GM18907 (cell line): Measurements from ENCODE around the gene PLCH2.

Source experiments
- ATAC-seq: cut with Tn5 transposase; IDR thresholded peaks from one replicate; pipeline ENCODE4 v1.9.1; 2021; ENCODE audit warnings: mild to moderate bottlenecking, moderate library complexity; ENCODE audit not compliant: unreplicated experiment

PLCH2 gene

GRCh38 chr1:2498648-2499047 is 22.6 kb downstream of the PLCH2 start:
- no peak for ATAC-seq

- ATAC-seq: no peak
These were observed 23.2 kb downstream of the PLCH2 start for GRCh38 chr1:2499260-2499659.

DNA sequence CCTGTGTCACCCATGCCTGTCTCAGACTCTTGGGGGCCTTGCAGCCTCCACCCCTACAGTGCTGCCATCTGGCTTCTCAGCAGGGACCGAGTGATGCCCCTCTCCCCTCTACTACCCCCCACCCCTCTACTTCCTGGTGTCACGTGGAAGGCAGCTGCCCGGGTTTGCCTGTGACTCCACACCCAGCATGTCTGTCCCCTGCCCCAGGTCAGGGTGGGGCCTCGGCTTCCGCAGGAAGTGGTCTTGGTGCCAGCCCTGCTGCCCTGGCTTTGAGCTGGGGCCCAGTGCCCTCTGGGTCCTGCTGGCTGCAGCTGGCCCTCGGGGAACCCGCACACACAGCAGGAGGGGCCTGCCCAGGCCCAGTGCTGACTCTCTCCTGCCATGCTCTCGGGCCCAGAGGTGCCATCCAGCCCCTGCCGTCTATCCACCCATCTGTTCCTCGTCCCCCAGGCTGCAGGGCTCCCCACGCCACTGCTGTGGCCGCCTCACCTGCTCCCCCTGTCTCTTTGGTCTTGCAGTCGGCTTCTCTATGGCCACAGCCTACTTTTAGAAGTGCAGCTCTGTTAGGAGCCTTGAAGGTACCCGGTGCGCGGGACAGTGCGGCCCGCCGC is 24.0 kb downstream of the PLCH2 start:
- ATAC-seq: no peak

- no peak for ATAC-seq
These were observed 25.1 kb downstream of the PLCH2 start for GRCh38 chr1:2501041-2501819.

DNA sequence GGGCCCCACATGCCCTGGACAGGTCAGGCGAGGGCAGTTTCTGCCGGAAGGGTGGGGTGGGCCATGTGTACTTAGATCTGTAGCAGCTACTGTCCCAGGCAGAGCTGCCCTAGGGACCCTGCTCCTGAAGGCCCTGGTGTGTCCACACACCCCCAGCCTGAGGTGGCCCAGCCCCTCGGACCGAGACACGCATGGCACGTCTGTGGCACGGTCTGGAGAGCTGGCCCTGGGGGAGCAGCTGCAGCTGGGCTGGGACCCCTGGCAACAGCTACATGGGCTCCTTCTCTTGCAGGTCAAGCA is 25.7 kb downstream of the PLCH2 start:
- no peak for ATAC-seq

GRCh38 chr1:2502210-2502609 is 26.1 kb downstream of the PLCH2 start:
- no peak for ATAC-seq

- no peak for ATAC-seq
These were observed 26.8 kb downstream of the PLCH2 start for GRCh38 chr1:2502661-2503553.

- no peak for ATAC-seq
These were observed 27.6 kb downstream of the PLCH2 start for GRCh38 chr1:2503554-2504224.

DNA sequence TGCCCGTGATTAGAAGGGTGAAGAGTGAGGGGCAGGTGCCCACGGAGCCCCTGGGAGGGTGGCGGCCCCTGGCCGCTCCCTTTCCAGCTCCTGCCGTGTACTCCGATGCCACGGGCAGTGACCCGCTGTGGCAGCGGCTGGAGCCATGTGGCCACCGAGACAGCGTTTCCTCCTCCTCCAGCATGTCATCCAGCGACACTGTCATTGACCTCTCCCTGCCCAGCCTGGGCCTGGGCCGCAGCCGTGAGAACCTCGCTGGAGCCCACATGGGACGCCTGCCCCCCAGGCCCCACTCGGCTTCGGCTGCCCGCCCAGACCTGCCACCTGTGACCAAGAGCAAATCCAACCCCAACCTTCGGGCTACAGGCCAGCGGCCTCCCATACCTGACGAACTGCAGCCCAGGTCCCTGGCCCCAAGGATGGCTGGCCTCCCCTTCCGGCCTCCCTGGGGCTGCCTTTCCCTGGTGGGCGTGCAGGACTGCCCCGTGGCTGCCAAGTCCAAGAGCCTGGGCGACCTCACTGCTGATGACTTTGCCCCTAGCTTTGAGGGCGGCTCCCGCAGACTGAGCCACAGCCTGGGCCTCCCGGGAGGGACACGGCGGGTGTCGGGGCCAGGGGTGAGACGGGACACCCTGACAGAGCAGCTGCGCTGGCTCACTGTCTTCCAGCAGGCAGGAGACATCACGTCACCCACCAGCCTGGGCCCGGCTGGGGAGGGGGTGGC is 28.3 kb downstream of the PLCH2 start:
- ATAC-seq: no peak

- no peak for ATAC-seq
These were observed 28.8 kb downstream of the PLCH2 start for GRCh38 chr1:2504949-2505272.

- ATAC-seq: no peak
These were observed 29.4 kb downstream of the PLCH2 start for GRCh38 chr1:2505461-2505994.

DNA sequence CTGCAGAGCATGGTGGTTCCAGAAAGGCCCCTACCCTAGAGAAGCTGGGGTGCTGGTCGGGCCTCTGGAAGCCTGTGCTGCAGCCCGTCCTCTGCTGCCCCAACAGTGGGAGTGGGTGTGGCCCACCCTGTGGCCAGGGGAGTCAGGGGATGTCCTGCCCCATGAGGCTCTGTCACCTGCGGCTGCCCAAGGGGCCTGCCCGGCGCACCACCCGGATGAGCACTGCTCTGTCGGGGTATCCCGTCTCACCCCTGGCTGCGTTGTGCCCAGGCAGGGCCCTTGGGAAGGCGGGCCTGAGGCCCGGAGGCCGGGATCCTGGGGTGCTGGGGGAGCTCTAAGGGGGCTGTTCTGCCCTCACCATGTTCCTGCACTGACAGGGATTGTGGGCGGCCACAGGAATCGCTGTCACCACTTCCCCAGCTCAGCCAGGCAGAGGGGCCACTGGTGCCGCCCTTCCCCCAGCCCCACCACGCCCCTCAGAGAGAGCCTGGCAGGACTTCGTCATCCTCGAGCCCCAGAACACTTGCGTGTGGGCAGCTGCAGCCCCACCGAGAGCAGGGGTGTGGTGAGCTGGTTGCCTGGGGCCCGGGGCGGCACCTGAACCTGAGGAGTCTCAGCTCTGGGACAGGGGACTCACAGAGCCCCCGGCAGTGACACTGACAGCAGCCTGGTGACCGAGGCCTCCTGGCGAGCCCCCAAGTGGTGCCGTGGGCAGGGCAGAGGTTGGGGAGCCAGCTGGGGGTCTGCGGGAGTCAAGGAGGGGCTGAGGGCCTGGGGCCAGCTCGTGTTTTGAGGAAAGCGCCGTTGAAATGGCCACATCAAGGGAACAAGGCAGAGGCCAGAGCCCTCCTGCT is 30.1 kb downstream of the PLCH2 start:
- no peak for ATAC-seq

- no peak for ATAC-seq
These were observed 30.9 kb downstream of the PLCH2 start for GRCh38 chr1:2506901-2507565.

DNA sequence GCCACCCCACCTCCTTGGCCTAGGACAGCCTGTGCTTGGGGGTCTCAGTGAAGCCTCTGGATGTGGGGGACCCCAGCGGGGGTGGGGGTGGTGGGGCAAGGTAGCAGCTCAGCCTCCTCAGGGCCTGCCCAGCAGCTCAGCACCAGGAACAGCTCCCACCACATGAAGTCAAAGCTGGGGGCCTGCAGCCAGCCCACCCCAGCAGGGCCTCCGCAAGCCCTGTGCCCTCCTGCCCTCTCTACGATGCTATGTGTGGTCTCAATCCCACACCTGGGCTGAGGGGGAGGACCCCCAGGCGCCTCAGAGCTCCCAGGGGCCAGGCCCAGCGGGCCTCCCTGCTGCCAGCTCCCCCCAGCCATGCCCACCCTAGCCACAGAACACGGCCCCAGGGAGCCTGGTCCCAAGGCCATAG is 31.7 kb downstream of the PLCH2 start:
- no peak for ATAC-seq

- no peak for ATAC-seq
These were observed 32.1 kb downstream of the PLCH2 start for GRCh38 chr1:2508180-2508579.

GRCh38 chr1:2508751-2509150 is 32.7 kb downstream of the PLCH2 start:
- ATAC-seq: no peak

GRCh38 chr1:2509589-2509988 is 33.5 kb downstream of the PLCH2 start:
- ATAC-seq: no peak

GRCh38 chr1:2510366-2511155 is 34.5 kb downstream of the PLCH2 start:
- ATAC-seq: no peak
